C4-2B (cell line): ENCODE data around the gene NUSAP1.

ENCODE experiments used
- ZFX ChIP-seq: fragments of 450-650 bp; IDR thresholded peaks from 2 replicates; pipeline ENCODE4 v1.6.1; 2017
- TF ChIP-seq, protein P1 (sequence below): fragments of 450-650 bp; conservative IDR thresholded peaks from 2 replicates; pipeline ENCODE4 v1.5.1; 2017; ENCODE audit warnings: mild to moderate bottlenecking

DNA sequence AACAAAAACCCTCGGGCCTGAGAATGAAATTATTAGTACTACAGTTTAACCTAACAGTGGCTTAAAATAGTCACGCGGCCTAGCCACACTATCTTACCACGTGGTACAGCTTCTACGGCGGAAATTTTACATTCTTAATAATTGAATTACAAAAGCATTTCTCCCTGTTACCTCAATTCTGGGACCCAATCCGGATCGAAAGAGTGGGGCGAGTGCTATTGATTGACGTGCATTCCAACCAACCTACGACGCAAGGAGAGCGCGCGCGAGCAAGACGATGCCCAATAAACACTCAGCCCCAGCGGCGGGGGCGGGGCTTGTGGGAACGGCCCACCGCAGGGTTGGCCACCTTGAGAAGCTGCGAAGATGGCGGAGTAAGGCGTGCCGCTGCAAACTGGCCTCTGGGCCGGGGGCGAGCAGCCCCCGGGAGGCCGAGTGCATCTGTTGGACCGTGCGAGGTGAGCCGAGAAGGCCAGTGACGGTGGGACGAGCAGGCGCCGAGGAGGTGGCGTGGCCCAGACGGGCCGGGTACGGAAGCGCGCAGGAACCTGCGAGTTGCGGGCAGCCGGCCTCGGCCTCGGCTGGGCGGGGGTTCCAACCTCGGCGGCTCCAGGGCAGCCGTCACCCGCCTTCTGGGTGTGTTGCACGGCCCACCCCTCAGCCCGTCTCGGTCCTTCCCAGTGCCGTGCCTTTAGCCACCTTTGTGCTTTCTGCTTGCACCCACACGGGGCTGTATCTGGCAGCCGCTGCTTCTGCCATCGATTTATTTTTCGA, 48.8 kb upstream of the NUSAP1 start:
- TF ChIP-seq, protein P1, sequence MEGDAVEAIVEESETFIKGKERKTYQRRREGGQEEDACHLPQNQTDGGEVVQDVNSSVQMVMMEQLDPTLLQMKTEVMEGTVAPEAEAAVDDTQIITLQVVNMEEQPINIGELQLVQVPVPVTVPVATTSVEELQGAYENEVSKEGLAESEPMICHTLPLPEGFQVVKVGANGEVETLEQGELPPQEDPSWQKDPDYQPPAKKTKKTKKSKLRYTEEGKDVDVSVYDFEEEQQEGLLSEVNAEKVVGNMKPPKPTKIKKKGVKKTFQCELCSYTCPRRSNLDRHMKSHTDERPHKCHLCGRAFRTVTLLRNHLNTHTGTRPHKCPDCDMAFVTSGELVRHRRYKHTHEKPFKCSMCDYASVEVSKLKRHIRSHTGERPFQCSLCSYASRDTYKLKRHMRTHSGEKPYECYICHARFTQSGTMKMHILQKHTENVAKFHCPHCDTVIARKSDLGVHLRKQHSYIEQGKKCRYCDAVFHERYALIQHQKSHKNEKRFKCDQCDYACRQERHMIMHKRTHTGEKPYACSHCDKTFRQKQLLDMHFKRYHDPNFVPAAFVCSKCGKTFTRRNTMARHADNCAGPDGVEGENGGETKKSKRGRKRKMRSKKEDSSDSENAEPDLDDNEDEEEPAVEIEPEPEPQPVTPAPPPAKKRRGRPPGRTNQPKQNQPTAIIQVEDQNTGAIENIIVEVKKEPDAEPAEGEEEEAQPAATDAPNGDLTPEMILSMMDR = no peak
- TF ChIP-seq ZFX = peak; percentile 85
